Embryonic facial prominence (tissue), 1 donor: ENCODE results near the gene GALNT2.

ENCODE experiments used
- DNase-seq: peaks from one replicate; pipeline ENCODE4 v3.0.0-alpha.2; 2016; ENCODE audit errors: extremely low spot score

GALNT2 gene

GRCh38 chr1:230145953-230146476 is 79.0 kb downstream of the GALNT2 start:
- no peak for DNase-seq

- DNase-seq: no peak
Observed at GRCh38 chr1:230146709-230147108, 79.7 kb downstream of the GALNT2 start.

GRCh38 chr1:230147253-230148125 is 80.5 kb downstream of the GALNT2 start:
- DNase-seq: no peak

- DNase-seq: no peak
Observed at GRCh38 chr1:230148126-230148652, 81.2 kb downstream of the GALNT2 start.

GRCh38 chr1:230148768-230149469 is 81.9 kb downstream of the GALNT2 start:
- no peak for DNase-seq

- DNase-seq: no peak
Observed at GRCh38 chr1:230149751-230150584, 82.9 kb downstream of the GALNT2 start.

- no peak for DNase-seq
Observed at GRCh38 chr1:230150615-230151014, 83.6 kb downstream of the GALNT2 start.

- DNase-seq: no peak
Observed at GRCh38 chr1:230151924-230152468, 85.0 kb downstream of the GALNT2 start.

- DNase-seq: no peak
Observed at GRCh38 chr1:230152999-230153398, 86.0 kb downstream of the GALNT2 start.

GRCh38 chr1:230153641-230154296 is 86.7 kb downstream of the GALNT2 start:
- DNase-seq: no peak

GRCh38 chr1:230155021-230155420 is 88.0 kb downstream of the GALNT2 start:
- DNase-seq: no peak

- DNase-seq: no peak
Observed at GRCh38 chr1:230156068-230156467, 89.0 kb downstream of the GALNT2 start.

- no peak for DNase-seq
Observed at GRCh38 chr1:230156536-230156935, 89.5 kb downstream of the GALNT2 start.

GRCh38 chr1:230157420-230158390 is 90.7 kb downstream of the GALNT2 start:
- DNase-seq: no peak

- DNase-seq: no peak
Observed at GRCh38 chr1:230158415-230159291, 91.6 kb downstream of the GALNT2 start.

GRCh38 chr1:230159580-230159979 is 92.5 kb downstream of the GALNT2 start:
- no peak for DNase-seq

GRCh38 chr1:230160957-230161771 is 94.1 kb downstream of the GALNT2 start:
- no peak for DNase-seq

- DNase-seq: no peak
Observed at GRCh38 chr1:230163205-230163604, 96.2 kb downstream of the GALNT2 start.
